Stimulated activated CD4-positive, alpha-beta T cell treated with anti-CD3 and anti-CD28 coated beads, Interleukin-12 subunit alpha, Interleukin-12 subunit beta, amount 100 ng/mL, for 4 hours (primary cell): ENCODE measurements around the gene VBP1.
"Not testable (repeated sequence)": the region's sequence is repeated elsewhere in the genome, so short reads cannot be mapped to it uniquely, and the experiment has no call there.

Source experiments
- DNase-seq: peaks from one replicate; pipeline ENCODE4 v3.0.0-alpha.2; 2020

The VBP1 gene

GRCh38 chrX:155266439-155266838, 50.2 kb downstream of the VBP1 start:
- DNase-seq, result no peak

- DNase-seq, result not testable (repeated sequence)
Measured at GRCh38 chrX:155267995-155268394, 51.7 kb downstream of the VBP1 start.

GRCh38 chrX:155270969-155271368, 54.7 kb downstream of the VBP1 start:
- DNase-seq, result no peak

GRCh38 chrX:155279873-155280272, 63.6 kb downstream of the VBP1 start:
- no peak for DNase-seq
